Tibial artery (tissue), 4 donors: ENCODE measurements around the gene BAK1.
A peak's percentile ranks its signal among the peaks of the same experiment; 100 is the strongest.

ENCODE experiments used
- DNase-seq, 2 donors: peaks; one replicate each; pipeline ENCODE4 v3.0.0-alpha.2; 2019
- H3K27ac ChIP-seq, 2 donors: fragments of 200-600 bp; sonication (generic) in 1 of 2; 1 replicate in 1 of 2; 2 replicates in 1 of 2; pipeline ENCODE4 v1.5.1; 2018 to 2019; ENCODE audit warnings: mild to moderate bottlenecking in 1 of 2
- H3K27me3 ChIP-seq, 2 donors: fragments of 200-600 bp; sonication (generic) in 1 of 2; one replicate each; pipeline versions ENCODE4 v1.5.1 to v1.6.0; 2016 to 2019
- H3K36me3 ChIP-seq, 3 donors: fragments of 200-600 bp; sonication (generic) in 2 of 3; one replicate each; pipeline ENCODE4 v1.5.1; 2016 to 2019; ENCODE audit warnings: mild to moderate bottlenecking in 2 of 3
- H3K4me1 ChIP-seq, 4 donors: fragments of 200-600 bp; sonication (generic) in 2 of 4; 1 replicate in 3 of 4; 2 replicates in 1 of 4; pipeline ENCODE4 v1.5.1; 2016 to 2019
- H3K4me3 ChIP-seq, 2 donors: fragments of 200-600 bp; sonication (generic) in 1 of 2; 1 replicate in 1 of 2; 2 replicates in 1 of 2; pipeline ENCODE4 v1.5.1; 2018 to 2019; ENCODE audit warnings: mild to moderate bottlenecking in 2 of 2
- H3K9me3 ChIP-seq, 3 donors: fragments of 200-600 bp; sonication (generic) in 1 of 3; one replicate each; pipeline ENCODE4 v1.5.1; 2016 to 2019
- CTCF ChIP-seq, 2 experiments: fragments of 200-600 bp in 1 of 2; fragments of 450-650 bp in 1 of 2; IDR thresholded peaks; one replicate each; pipeline ENCODE4 v1.5.1; 2017 to 2019; ENCODE audit warnings: antibody characterized with exemption in 2 of 2, mild to moderate bottlenecking in 1 of 2, moderate library complexity in 1 of 2
- intact Hi-C: fragments of 100-400 bp; cut with DNase I; formaldehyde crosslinking; loops from one replicate; pipeline ENCODE4 v1.15.0; 2023; ENCODE audit warnings: low total_unique reads

The BAK1 gene

GRCh38 chr6:33607126-33607783, 27.2 kb upstream of the BAK1 start:
- no peak for TF ChIP-seq CTCF (IDR thresholded peaks at IDR 0.05)
- DNase-seq = peak in 1 of 2 donors; percentile 42
- Histone ChIP-seq H3K4me3 (no peak overlapping the region), H3K9me3 (peaks cover 0 to 11% (median 6%) of the 10 kb centered on the region in 3 donors), H3K4me1 (peaks cover 0 to 7% (median 2%) of the 10 kb centered on the region in 4 donors), H3K27me3 (peaks cover 0 to 3% of the 10 kb centered on the region in 2 donors), H3K36me3 (no peaks in the 10 kb centered on the region), H3K27ac (no peak overlapping the region)
- intact Hi-C loops = no loop called here

GRCh38 chr6:33606642-33607041, 26.6 kb upstream of the BAK1 start:
- Histone ChIP-seq H3K4me1 (peaks cover 0 to 7% (median 2%) of the 10 kb centered on the region in 4 donors), H3K36me3 (no peaks in the 10 kb centered on the region), H3K4me3 (no peak overlapping the region), H3K27me3 (peaks cover 0 to 6% of the 10 kb centered on the region in 2 donors), H3K27ac (no peak overlapping the region), H3K9me3 (peaks cover 0 to 11% (median 6%) of the 10 kb centered on the region in 3 donors)
- intact Hi-C loops = no loop called here
- no peak for TF ChIP-seq CTCF (IDR thresholded peaks at IDR 0.05)
- no peak for DNase-seq

- H3K27me3 ChIP-seq = peaks cover 0 to 3% of the 10 kb centered on the region in 2 donors
- H3K27ac ChIP-seq = no peak overlapping the region
- no peak overlapping the region for H3K4me3 ChIP-seq
- H3K9me3 ChIP-seq = peaks cover 0 to 11% (median 6%) of the 10 kb centered on the region in 3 donors
- H3K4me1 ChIP-seq = peaks cover 0 to 7% (median 2%) of the 10 kb centered on the region in 4 donors
- intact Hi-C loops = no loop called here
- TF ChIP-seq CTCF (IDR thresholded peaks at IDR 0.05) = no peak
- DNase-seq = no peak
- H3K36me3 ChIP-seq = no peaks in the 10 kb centered on the region
These were observed 25.1 kb upstream of the BAK1 start for GRCh38 chr6:33604941-33605854.

- no peak for TF ChIP-seq CTCF (IDR thresholded peaks at IDR 0.05)
- DNase-seq = peak in 1 of 2 donors; percentile 5
These were observed 22.1 kb upstream of the BAK1 start for GRCh38 chr6:33602180-33602579.

GRCh38 chr6:33600761-33601160, 20.7 kb upstream of the BAK1 start:
- no peaks in the 10 kb centered on the region for H3K4me1 ChIP-seq
- no peak for TF ChIP-seq CTCF (IDR thresholded peaks at IDR 0.05)
- no peak overlapping the region for H3K27ac ChIP-seq
- intact Hi-C loops = no loop called here
- H3K36me3 ChIP-seq = no peaks in the 10 kb centered on the region
- DNase-seq = no peak
- H3K27me3 ChIP-seq = peaks cover 0 to 3% of the 10 kb centered on the region in 2 donors
- H3K4me3 ChIP-seq = no peak overlapping the region
- peaks cover 0 to 11% (median 6%) of the 10 kb centered on the region in 3 donors for H3K9me3 ChIP-seq

More at GRCh38 chr6:33602180-33602579, 22.1 kb upstream of the BAK1 start:
- Histone ChIP-seq H3K4me1 (no peaks in the 10 kb centered on the region), H3K27me3 (peaks cover 0 to 3% of the 10 kb centered on the region in 2 donors), H3K27ac (no peak overlapping the region), H3K36me3 (no peaks in the 10 kb centered on the region), H3K9me3 (peaks cover 0 to 11% (median 6%) of the 10 kb centered on the region in 3 donors), H3K4me3 (no peak overlapping the region)
- intact Hi-C loops = no loop called here
